Endometrium (tissue), 2 donors: ENCODE data around the gene KLF13.

Source experiments
- FAIRE-seq: peaks from 2 replicates; lab custom pipeline; 2012; peaks lifted over from hg19 to GRCh38; lab: Jason Lieb, UNC
- donor health status: control.
- donor health status: control.

Gene KLF13

GRCh38 chr15:31326156-31326874 is at the start of gene KLF13:
KLF13 (plus strand) TSS chr15:31326835; CDS start chr15:31327213, 378 bp downstream.
- FAIRE-seq: no peak

GRCh38 chr15:31277335-31278060 is 49.1 kb upstream of the KLF13 start:
- FAIRE-seq: no peak

GRCh38 chr15:31278061-31278445 is 48.6 kb upstream of the KLF13 start:
- no peak for FAIRE-seq

GRCh38 chr15:31278544-31279220 is 48.0 kb upstream of the KLF13 start:
- no peak for FAIRE-seq

DNA sequence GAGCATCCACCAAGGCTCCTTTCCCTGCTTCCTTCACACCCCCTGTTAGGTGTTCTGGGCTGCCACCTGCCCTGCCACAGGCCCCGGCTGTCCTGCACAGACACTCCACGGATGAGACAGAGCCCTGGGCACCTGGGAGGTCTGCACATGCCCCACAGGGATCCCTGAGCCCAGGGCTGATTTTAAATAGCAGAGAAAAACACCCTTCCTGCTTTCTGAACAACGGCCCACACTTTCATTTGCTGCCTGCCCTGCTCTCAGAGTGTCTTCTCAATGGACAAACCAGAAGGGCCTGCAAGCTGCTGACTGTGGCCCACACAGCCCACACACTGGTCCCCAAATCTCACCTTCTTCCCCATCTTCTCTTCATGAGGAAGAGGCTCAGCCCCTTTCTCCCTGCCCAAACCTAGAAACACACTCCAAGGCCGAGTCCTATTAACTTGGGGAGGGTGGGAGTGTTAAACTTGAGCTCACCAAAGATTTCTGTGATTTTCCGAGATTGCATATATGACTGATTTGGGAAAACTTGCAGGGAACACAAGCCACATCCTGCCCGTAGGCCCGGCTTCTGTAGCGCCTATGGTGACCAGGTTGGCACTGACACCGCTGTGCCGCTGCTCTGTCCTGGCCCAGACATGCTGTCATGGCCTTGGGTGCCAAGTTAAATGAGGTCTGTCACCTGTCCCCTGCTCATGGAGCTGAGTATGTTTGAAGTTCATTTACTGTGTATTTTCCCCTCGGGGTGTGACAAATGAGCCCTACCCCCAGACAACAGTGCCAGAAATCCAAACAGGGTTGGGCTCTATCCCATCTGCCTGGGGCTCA is 47.2 kb upstream of the KLF13 start:
- FAIRE-seq: no peak

- FAIRE-seq: no peak
Observed at GRCh38 chr15:31280046-31280830, 46.4 kb upstream of the KLF13 start.

DNA sequence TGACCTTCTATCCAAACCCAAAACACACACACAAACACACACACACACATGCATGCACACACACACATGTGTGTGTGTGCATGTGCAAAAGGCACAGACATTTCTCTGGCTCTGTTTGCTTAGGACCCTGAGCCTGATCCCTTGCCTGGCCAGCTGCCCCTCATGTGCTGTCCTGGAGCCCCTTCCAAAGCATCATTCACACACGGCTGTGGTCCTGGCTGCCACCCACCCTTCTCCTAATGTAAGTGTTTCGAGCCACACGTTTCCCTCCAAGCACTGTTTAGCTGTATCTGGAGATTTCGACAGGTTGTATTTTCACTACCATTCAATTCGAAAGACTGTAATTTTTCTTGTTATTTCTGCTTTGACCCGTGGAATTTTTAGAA is 45.8 kb upstream of the KLF13 start:
- FAIRE-seq: no peak

GRCh38 chr15:31283043-31283442 is 43.6 kb upstream of the KLF13 start:
- FAIRE-seq: no peak

- FAIRE-seq: no peak
Observed at GRCh38 chr15:31285772-31286261, 40.8 kb upstream of the KLF13 start.

GRCh38 chr15:31291048-31291578 is 35.5 kb upstream of the KLF13 start:
- no peak for FAIRE-seq

GRCh38 chr15:31292391-31293015 is 34.1 kb upstream of the KLF13 start:
- FAIRE-seq: no peak

DNA sequence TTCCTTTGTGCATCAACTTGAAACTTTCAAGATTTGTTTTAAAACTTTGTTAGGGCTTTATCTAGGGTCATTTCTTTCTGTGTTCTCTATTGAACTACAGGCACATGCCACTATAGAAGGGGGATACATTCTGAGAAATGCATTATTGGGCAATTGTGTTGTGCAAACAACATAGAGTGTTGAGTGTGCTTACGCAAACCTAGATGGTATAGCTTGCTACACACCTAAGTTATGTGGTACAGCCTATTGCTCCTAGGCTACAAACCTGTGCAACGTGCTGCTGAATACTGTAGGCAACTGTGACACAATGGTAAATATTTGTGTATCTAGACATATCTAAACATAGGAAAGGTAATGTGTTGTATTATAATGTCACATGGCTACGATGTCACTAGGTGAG is 33.0 kb upstream of the KLF13 start:
- FAIRE-seq: no peak

GRCh38 chr15:31294067-31294466 is 32.6 kb upstream of the KLF13 start:
- FAIRE-seq: no peak

DNA sequence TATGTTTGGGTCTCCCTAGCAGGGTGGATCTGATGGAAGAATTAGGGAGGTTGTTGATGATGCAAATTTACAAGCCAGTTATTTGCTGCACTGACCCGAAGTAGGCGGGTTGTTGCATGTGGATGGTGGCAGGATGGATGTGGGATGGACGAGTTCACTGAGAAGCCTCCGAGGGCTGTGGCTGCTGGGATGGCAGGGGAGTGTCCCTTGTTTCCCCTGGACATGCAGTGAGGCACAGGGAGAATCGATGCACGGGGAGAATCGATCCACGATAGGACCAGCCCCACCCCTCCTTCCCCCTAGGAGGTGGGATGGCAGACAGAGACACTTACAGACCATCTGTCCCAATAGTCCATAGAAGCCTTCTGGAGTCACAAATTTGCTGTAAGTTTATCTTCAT is 31.0 kb upstream of the KLF13 start:
- FAIRE-seq: no peak

DNA sequence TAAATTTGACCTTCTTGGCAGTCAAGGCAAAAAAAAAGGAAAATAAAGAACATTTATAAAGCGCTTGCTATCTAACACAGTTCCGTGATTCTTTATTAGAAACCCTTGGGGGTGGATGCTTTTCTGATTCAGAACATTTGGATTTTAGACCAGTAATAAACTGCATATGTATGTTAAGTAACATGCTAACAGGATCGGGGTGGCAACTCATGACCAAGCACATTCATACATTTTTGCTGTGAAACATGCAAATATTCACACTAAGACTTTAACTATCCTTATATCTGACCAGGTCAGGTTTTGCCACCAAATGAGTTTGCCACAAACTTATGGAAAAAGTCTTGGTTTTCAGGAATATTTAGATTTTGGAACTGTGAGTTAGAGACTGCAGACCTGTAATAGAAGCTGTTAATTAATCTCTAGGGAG is 30.4 kb upstream of the KLF13 start:
- FAIRE-seq: no peak

DNA sequence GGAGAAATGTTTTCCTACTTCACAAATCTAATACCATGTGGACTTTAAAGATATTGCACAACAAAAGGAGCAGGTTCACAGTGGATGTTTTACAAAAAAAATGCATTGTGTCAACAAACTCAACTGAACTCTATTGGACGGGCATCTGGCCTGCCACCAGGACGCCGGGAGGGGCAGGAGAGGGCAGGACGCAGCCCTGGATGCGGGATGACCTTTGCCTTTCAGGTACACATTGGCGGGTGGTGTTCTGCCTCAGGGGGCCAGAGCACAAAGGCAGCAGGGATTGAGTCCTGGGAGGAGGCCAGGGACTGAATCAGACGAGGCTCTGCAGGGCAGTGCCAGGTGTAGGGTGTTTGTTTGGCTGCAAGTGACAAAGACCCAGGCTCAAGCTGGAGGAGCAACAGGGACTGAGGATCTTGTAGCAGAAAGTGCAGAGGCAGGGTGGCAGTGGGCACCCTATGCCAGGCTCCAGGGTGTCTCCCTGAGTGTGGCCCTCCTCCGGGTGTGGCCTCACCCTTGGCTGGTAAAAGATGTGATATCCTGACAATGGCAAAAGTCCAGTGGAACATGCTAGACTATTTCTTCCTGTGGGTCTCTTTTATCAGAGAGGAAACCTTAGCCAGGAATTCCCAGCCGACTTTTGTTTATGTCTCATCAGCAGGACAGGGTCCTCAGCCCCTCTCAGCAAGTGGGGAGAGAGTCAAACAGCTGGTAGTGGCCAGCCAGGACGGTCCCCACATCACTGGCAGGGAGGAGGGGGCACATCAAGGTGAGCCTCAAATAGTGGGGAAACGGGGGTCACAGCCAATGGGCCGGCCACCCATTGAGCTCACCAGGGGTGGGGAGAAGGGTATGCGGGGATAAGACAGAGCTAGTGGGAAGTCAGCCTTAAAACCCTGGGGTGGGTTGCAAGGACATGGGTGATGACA is 29.7 kb upstream of the KLF13 start:
- FAIRE-seq: no peak

DNA sequence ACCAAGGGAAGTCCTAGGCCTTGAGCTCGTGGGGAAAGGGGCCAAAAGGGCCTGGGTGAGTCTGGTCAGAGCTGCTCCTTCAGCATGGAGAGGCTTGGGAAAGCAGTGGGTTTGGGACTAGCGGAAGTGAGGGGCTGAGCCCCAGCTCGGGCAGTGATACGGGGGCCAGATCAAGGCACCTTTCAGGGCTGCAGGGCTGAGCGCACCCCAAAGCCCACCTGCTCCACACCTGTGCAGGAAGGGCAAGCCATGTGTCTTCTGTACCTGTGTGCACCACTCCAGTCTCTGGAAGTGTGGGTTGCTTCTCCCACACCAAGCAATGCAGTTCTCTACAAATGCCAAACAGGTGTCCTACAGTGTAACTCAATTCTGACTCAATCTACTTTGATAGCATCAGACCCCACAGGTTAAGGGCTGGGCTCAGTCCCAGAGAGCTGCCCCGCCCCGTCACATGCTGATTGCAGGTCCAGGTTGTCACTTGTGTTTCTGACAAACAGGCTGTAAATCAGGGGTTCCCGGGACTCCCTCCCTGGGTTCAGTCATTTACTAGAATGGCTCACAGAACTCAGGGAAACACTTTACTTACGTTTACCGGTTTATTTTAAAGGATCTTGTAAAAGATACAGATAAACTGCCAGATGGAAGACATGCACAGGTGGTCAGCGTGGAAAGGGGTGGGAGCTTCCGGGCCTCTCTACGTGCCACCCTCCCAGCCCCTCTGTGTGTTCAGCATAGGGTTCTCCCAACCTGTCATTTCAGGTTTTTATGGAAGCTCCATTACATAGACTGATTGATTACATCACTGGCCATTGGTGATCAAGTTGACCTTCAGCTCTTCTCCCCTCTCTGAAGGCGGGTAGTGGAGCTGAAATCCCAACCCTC is 28.8 kb upstream of the KLF13 start:
- FAIRE-seq: no peak

- FAIRE-seq: no peak
Observed at GRCh38 chr15:31298707-31299172, 27.9 kb upstream of the KLF13 start.
